IgD-negative memory B cell (primary cell): ENCODE results near the gene GOPC. TPM values are rescaled to one million over a fixed set of nuclear protein-coding genes. Genes with fewer than 3 reads are reported as not detected.

Experiments used
- H3K27ac Mint-ChIP-seq, 3 donors: one replicate each; pipeline ENCODE4 v1.8.0; 2020 to 2022; ENCODE audit warnings: mild to moderate bottlenecking in 3 of 3, mixed read lengths in 3 of 3, moderate library complexity in 1 of 3
- H3K27me3 Mint-ChIP-seq: one replicate; pipeline ENCODE4 v1.8.0; 2021; ENCODE audit warnings: mixed read lengths
- H3K36me3 Mint-ChIP-seq: one replicate; pipeline ENCODE4 v1.8.0; 2020; ENCODE audit warnings: mild to moderate bottlenecking, mixed read lengths
- H3K4me1 Mint-ChIP-seq, 3 donors: one replicate each; pipeline ENCODE4 v1.8.0; 2020 to 2022; ENCODE audit warnings: mixed read lengths in 3 of 3, mild to moderate bottlenecking in 1 of 3
- H3K4me3 Mint-ChIP-seq, 4 donors: one replicate each; pipeline ENCODE4 v1.8.0; 2020 to 2022; ENCODE audit warnings: mild to moderate bottlenecking in 4 of 4, mixed read lengths in 4 of 4, moderate library complexity in 3 of 4
- H3K9me3 Mint-ChIP-seq, 3 donors: one replicate each; pipeline ENCODE4 v1.8.0; 2020 to 2021; ENCODE audit warnings: mixed read lengths in 3 of 3, mild to moderate bottlenecking in 1 of 3
- polyA plus RNA-seq: library from polyadenylated mRNA; unstranded; fragments of 300-500 nt; fragmentation: Illumina TruSeq; gene quantifications from one replicate; pipeline ENCODE4 v1.2.3, GENCODE V29; 2021

Gene GOPC
- polyA plus RNA-seq, 1 donor from 2014 or later = 12.3 TPM

- Mint-ChIP-seq H3K36me3 (no peaks in the 10 kb centered on the region), H3K27ac (peak overlapping the region in 1 of 3 donors; percentile 6), H3K4me1 (peaks cover 14 to 27% (median 14%) of the 10 kb centered on the region in 3 donors), H3K9me3 (peaks cover 0 to 1% (median 0%) of the 10 kb centered on the region in 3 donors), H3K4me3 (peak overlapping the region; percentile 31 to 80 (median 66)), H3K27me3 (peaks cover 6% of the 10 kb centered on the region)
Observed at GRCh38 chr6:117605169-117605826, 3.0 kb upstream of the GOPC start.

GRCh38 chr6:117603821-117604220, 1.5 kb upstream of the GOPC start:
- Mint-ChIP-seq H3K9me3 (no peaks in the 10 kb centered on the region), H3K36me3 (no peaks in the 10 kb centered on the region), H3K27me3 (peaks cover 2% of the 10 kb centered on the region), H3K4me3 (peak overlapping the region in 1 of 4 donors; percentile 18), H3K27ac (no peak overlapping the region), H3K4me1 (peaks cover 19 to 34% (median 22%) of the 10 kb centered on the region in 3 donors)

GRCh38 chr6:117602899-117603588, 733 bp upstream of the GOPC start:
- peak overlapping the region; percentile 93 to 100 (median 99) for H3K4me3 Mint-ChIP-seq
- no peaks in the 10 kb centered on the region for H3K36me3 Mint-ChIP-seq
- peak overlapping the region; percentile 76 to 97 (median 97) for H3K27ac Mint-ChIP-seq
- peaks cover 19 to 37% (median 22%) of the 10 kb centered on the region in 3 donors for H3K4me1 Mint-ChIP-seq
- peaks cover 2% of the 10 kb centered on the region for H3K27me3 Mint-ChIP-seq
- no peaks in the 10 kb centered on the region for H3K9me3 Mint-ChIP-seq

GRCh38 chr6:117601811-117602150, 530 bp downstream of the GOPC start:
- Mint-ChIP-seq H3K9me3 (no peaks in the 10 kb centered on the region), H3K27me3 (no peaks in the 10 kb centered on the region), H3K4me3 (peak overlapping the region; percentile 93 to 100 (median 99)), H3K27ac (peak overlapping the region; percentile 11 to 97 (median 97)), H3K36me3 (no peaks in the 10 kb centered on the region), H3K4me1 (peaks cover 19 to 33% (median 19%) of the 10 kb centered on the region in 3 donors)

GRCh38 chr6:117600008-117600743, 2.1 kb downstream of the GOPC start:
- peak overlapping the region; percentile 41 to 100 (median 96) for H3K4me3 Mint-ChIP-seq
- H3K27ac Mint-ChIP-seq = peak overlapping the region in 1 of 3 donors; percentile 97
- H3K27me3 Mint-ChIP-seq = no peaks in the 10 kb centered on the region
- peaks cover 0 to 4% (median 2%) of the 10 kb centered on the region in 3 donors for H3K9me3 Mint-ChIP-seq
- peaks cover 18 to 42% (median 28%) of the 10 kb centered on the region in 3 donors for H3K4me1 Mint-ChIP-seq
- H3K36me3 Mint-ChIP-seq = peaks cover 3% of the 10 kb centered on the region

GRCh38 chr6:117597755-117598154, 4.6 kb downstream of the GOPC start:
- Mint-ChIP-seq H3K27me3 (no peaks in the 10 kb centered on the region), H3K4me3 (no peak overlapping the region), H3K9me3 (peaks cover 0 to 4% (median 2%) of the 10 kb centered on the region in 3 donors), H3K27ac (peak overlapping the region in 1 of 3 donors; percentile 33), H3K36me3 (peaks cover 3% of the 10 kb centered on the region), H3K4me1 (peaks cover 19 to 39% (median 25%) of the 10 kb centered on the region in 3 donors)

GRCh38 chr6:117595099-117595923, 7.0 kb downstream of the GOPC start:
- H3K27ac Mint-ChIP-seq = no peak overlapping the region
- H3K27me3 Mint-ChIP-seq = no peaks in the 10 kb centered on the region
- H3K4me1 Mint-ChIP-seq = peaks cover 23 to 33% (median 24%) of the 10 kb centered on the region in 3 donors
- H3K4me3 Mint-ChIP-seq = no peak overlapping the region
- peaks cover 0 to 4% (median 2%) of the 10 kb centered on the region in 3 donors for H3K9me3 Mint-ChIP-seq
- H3K36me3 Mint-ChIP-seq = peaks cover 3% of the 10 kb centered on the region

- peaks cover 17 to 26% (median 18%) of the 10 kb centered on the region in 3 donors for H3K4me1 Mint-ChIP-seq
Observed at GRCh38 chr6:117592983-117593759, 9.1 kb downstream of the GOPC start.

GRCh38 chr6:117591405-117591804, 10.9 kb downstream of the GOPC start:
- no peaks in the 10 kb centered on the region for H3K27me3 Mint-ChIP-seq
- H3K36me3 Mint-ChIP-seq = peaks cover 11% of the 10 kb centered on the region
- peak overlapping the region in 1 of 4 donors; percentile 59 for H3K4me3 Mint-ChIP-seq
- peaks cover 17 to 26% (median 23%) of the 10 kb centered on the region in 3 donors for H3K4me1 Mint-ChIP-seq
- H3K27ac Mint-ChIP-seq = no peak overlapping the region
- H3K9me3 Mint-ChIP-seq = peaks cover 0 to 4% (median 2%) of the 10 kb centered on the region in 3 donors

More at GRCh38 chr6:117592983-117593759, 9.1 kb downstream of the GOPC start:
- Mint-ChIP-seq H3K4me3 (no peak overlapping the region), H3K27ac (no peak overlapping the region), H3K27me3 (no peaks in the 10 kb centered on the region), H3K9me3 (peaks cover 0 to 4% (median 2%) of the 10 kb centered on the region in 3 donors), H3K36me3 (peaks cover 8% of the 10 kb centered on the region)

- Mint-ChIP-seq H3K27ac (no peak overlapping the region), H3K36me3 (peaks cover 8% of the 10 kb centered on the region), H3K4me3 (no peak overlapping the region), H3K27me3 (no peaks in the 10 kb centered on the region), H3K9me3 (no peaks in the 10 kb centered on the region), H3K4me1 (peaks cover 14 to 22% (median 18%) of the 10 kb centered on the region in 3 donors)
Observed at GRCh38 chr6:117590447-117590846, 11.9 kb downstream of the GOPC start.

GRCh38 chr6:117585647-117586046, 16.7 kb downstream of the GOPC start:
- no peaks in the 10 kb centered on the region for H3K27me3 Mint-ChIP-seq
- no peak overlapping the region for H3K27ac Mint-ChIP-seq
- H3K9me3 Mint-ChIP-seq = no peaks in the 10 kb centered on the region
- peaks cover 7 to 23% (median 20%) of the 10 kb centered on the region in 3 donors for H3K4me1 Mint-ChIP-seq
- peaks cover 8% of the 10 kb centered on the region for H3K36me3 Mint-ChIP-seq
- no peak overlapping the region for H3K4me3 Mint-ChIP-seq

GRCh38 chr6:117574198-117574597, 28.1 kb downstream of the GOPC start:
- H3K4me3 Mint-ChIP-seq = no peak overlapping the region
- H3K27ac Mint-ChIP-seq = no peak overlapping the region
- H3K9me3 Mint-ChIP-seq = no peaks in the 10 kb centered on the region
- no peaks in the 10 kb centered on the region for H3K36me3 Mint-ChIP-seq
- no peaks in the 10 kb centered on the region for H3K27me3 Mint-ChIP-seq
- peaks cover 0 to under 1% (median under 1%) of the 10 kb centered on the region in 3 donors for H3K4me1 Mint-ChIP-seq

GRCh38 chr6:117573006-117573680, 29.2 kb downstream of the GOPC start:
- no peaks in the 10 kb centered on the region for H3K27me3 Mint-ChIP-seq
- H3K4me1 Mint-ChIP-seq = no peaks in the 10 kb centered on the region
- H3K27ac Mint-ChIP-seq = no peak overlapping the region
- H3K4me3 Mint-ChIP-seq = no peak overlapping the region
- no peaks in the 10 kb centered on the region for H3K9me3 Mint-ChIP-seq
- no peaks in the 10 kb centered on the region for H3K36me3 Mint-ChIP-seq
